ENCODE results near the gene ELAVL2.

The ELAVL2 gene

DNA sequence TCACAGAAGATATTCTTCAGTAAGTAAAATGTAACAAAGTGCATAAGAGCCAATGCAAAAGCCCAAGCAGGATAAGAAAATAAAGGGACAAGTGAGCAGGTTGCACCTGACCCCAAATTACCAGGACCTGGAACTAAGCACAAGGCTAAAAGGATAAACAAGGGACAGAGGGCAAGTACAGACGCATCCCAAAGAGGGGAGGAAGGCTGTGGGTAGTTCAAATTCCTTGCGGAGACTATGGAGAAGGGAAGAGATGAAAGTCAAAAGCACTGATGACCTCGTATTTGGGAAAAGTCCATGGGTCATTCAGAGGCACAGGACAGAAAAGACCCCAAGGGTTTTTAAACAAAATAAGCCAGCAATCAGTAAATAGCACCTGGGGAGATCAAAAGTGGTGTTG lies 11.8 kb downstream of the ELAVL2 start:
- no peak overlapping the region for H3K4me3 ChIP-seq (ENCODE audit: low read depth, low read length)
- no peak for DNase-seq
- no peak overlapping the region for H2AFZ ChIP-seq (ENCODE audit: insufficient read depth, low read length, poor library complexity)
- no peak overlapping the region for H3K14ac ChIP-seq (ENCODE audit: low read length)
- no peaks in the 10 kb centered on the region for H3K79me2 ChIP-seq (ENCODE audit: control insufficient read depth, insufficient read depth, low read length, poor library complexity)
- no peak overlapping the region for H3K23ac ChIP-seq (ENCODE audit: low read length)
- WGBS (ENCODE audit: extremely low coverage, insufficient coverage, insufficient read length), result no CpG with 5 or more reads among the region's 3 CpGs
- no peak overlapping the region for H3K18ac ChIP-seq (ENCODE audit: low read length)
- H3K4me2 ChIP-seq (ENCODE audit: low read length), result no peak overlapping the region
- H3K9ac ChIP-seq (ENCODE audit: low read length), result no peak overlapping the region
- H3K4ac ChIP-seq (ENCODE audit: low read depth, low read length), result no peak overlapping the region
- no peak overlapping the region for H2BK12ac ChIP-seq (ENCODE audit: low read length)
- H3K36me3 ChIP-seq (ENCODE audit: control insufficient read depth in 1 of 2, insufficient read depth in 2 of 2, low read length in 2 of 2), result no peaks in the 10 kb centered on the region
- no peaks in the 10 kb centered on the region for H3K27me3 ChIP-seq (ENCODE audit: insufficient read depth, low read length)
- H2BK5ac ChIP-seq (ENCODE audit: low read depth, low read length, poor library complexity), result no peak overlapping the region
- H4K8ac ChIP-seq (ENCODE audit: low read depth, low read length), result no peak overlapping the region
- H2BK120ac ChIP-seq (ENCODE audit: insufficient read depth, low read length, poor library complexity), result no peak overlapping the region
- H3K9me3 ChIP-seq (ENCODE audit: insufficient read depth, low read depth, low read length), result no peaks in the 10 kb centered on the region
- H4K91ac ChIP-seq (ENCODE audit: low read depth, low read length), result no peak overlapping the region
- H3K79me1 ChIP-seq (ENCODE audit: low read length), result no peaks in the 10 kb centered on the region
- no peak overlapping the region for H4K12ac ChIP-seq (ENCODE audit: low read depth, low read length)
- no peak overlapping the region for H3K27ac ChIP-seq (ENCODE audit: low read depth, low read length)
- H2AK5ac ChIP-seq (ENCODE audit: low read length), result no peak overlapping the region
- H3K4me1 ChIP-seq (ENCODE audit: control insufficient read depth in 1 of 2, insufficient read depth in 2 of 2, low read length in 2 of 2), result peaks cover 0 to 2% of the 10 kb centered on the region in 2 experiments

GRCh38 chr9:23812673-23813072 lies 13.4 kb downstream of the ELAVL2 start:
- no peak overlapping the region for H4K91ac ChIP-seq (ENCODE audit: low read depth, low read length)
- H3K4me3 ChIP-seq (ENCODE audit: low read depth, low read length), result no peak overlapping the region
- H3K23ac ChIP-seq (ENCODE audit: low read length), result no peak overlapping the region
- no peaks in the 10 kb centered on the region for H3K79me1 ChIP-seq (ENCODE audit: low read length)
- H3K27ac ChIP-seq (ENCODE audit: low read depth, low read length), result no peak overlapping the region
- H2AFZ ChIP-seq (ENCODE audit: insufficient read depth, low read length, poor library complexity), result no peak overlapping the region
- no peak overlapping the region for H3K4me2 ChIP-seq (ENCODE audit: low read length)
- no peak for DNase-seq
- H3K9ac ChIP-seq (ENCODE audit: low read length), result no peak overlapping the region
- H4K8ac ChIP-seq (ENCODE audit: low read depth, low read length), result no peak overlapping the region
- H3K27me3 ChIP-seq (ENCODE audit: insufficient read depth, low read length), result no peaks in the 10 kb centered on the region
- no peak overlapping the region for H2BK5ac ChIP-seq (ENCODE audit: low read depth, low read length, poor library complexity)
- no peak overlapping the region for H3K4ac ChIP-seq (ENCODE audit: low read depth, low read length)
- H3K79me2 ChIP-seq (ENCODE audit: control insufficient read depth, insufficient read depth, low read length, poor library complexity), result no peaks in the 10 kb centered on the region
- H2AK5ac ChIP-seq (ENCODE audit: low read length), result no peak overlapping the region
- H3K9me3 ChIP-seq (ENCODE audit: insufficient read depth, low read depth, low read length), result no peaks in the 10 kb centered on the region
- no peak overlapping the region for H3K14ac ChIP-seq (ENCODE audit: low read length)
- no peak overlapping the region for H3K18ac ChIP-seq (ENCODE audit: low read length)
- no peaks in the 10 kb centered on the region for H3K36me3 ChIP-seq (ENCODE audit: control insufficient read depth in 1 of 2, insufficient read depth in 2 of 2, low read length in 2 of 2)
- peaks cover 0 to 2% of the 10 kb centered on the region in 2 experiments for H3K4me1 ChIP-seq (ENCODE audit: control insufficient read depth in 1 of 2, insufficient read depth in 2 of 2, low read length in 2 of 2)
- WGBS (ENCODE audit: extremely low coverage, insufficient coverage, insufficient read length), result no CpG with 5 or more reads among the region's 1 CpG
- H4K12ac ChIP-seq (ENCODE audit: low read depth, low read length), result no peak overlapping the region
- H2BK12ac ChIP-seq (ENCODE audit: low read length), result no peak overlapping the region
- no peak overlapping the region for H2BK120ac ChIP-seq (ENCODE audit: insufficient read depth, low read length, poor library complexity)

DNA sequence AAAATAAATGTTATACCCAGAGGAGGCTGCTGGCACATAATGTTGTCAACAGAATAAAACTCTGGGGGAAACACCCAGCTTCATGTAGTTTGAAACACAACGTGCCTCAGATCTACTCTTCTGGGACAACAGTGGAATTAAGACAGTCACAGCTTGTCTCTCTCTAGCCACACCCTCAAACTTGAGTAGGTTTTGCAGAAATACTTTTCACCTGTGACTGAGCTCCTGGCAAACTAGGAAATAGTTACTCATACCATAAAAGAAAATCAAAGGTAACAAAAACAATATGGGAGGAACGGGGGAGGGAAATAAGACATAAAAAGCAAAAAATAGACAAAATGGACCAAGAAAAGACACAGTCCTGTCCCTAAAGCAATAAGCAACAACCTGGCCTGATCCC lies 14.4 kb downstream of the ELAVL2 start:
- H3K9ac ChIP-seq (ENCODE audit: low read length), result no peak overlapping the region
- no peak overlapping the region for H2BK120ac ChIP-seq (ENCODE audit: insufficient read depth, low read length, poor library complexity)
- no peak overlapping the region for H2AFZ ChIP-seq (ENCODE audit: insufficient read depth, low read length, poor library complexity)
- DNase-seq, result no peak
- no peaks in the 10 kb centered on the region for H3K79me1 ChIP-seq (ENCODE audit: low read length)
- no peak overlapping the region for H3K4ac ChIP-seq (ENCODE audit: low read depth, low read length)
- no peak overlapping the region for H3K4me2 ChIP-seq (ENCODE audit: low read length)
- H3K23ac ChIP-seq (ENCODE audit: low read length), result no peak overlapping the region
- no peak overlapping the region for H2AK5ac ChIP-seq (ENCODE audit: low read length)
- H3K27ac ChIP-seq (ENCODE audit: low read depth, low read length), result no peak overlapping the region
- no CpG with 5 or more reads among the region's 2 CpGs for WGBS (ENCODE audit: extremely low coverage, insufficient coverage, insufficient read length)
- peaks cover 0 to 2% of the 10 kb centered on the region in 2 experiments for H3K4me1 ChIP-seq (ENCODE audit: control insufficient read depth in 1 of 2, insufficient read depth in 2 of 2, low read length in 2 of 2)
- no peak overlapping the region for H3K4me3 ChIP-seq (ENCODE audit: low read depth, low read length)
- no peak overlapping the region for H4K8ac ChIP-seq (ENCODE audit: low read depth, low read length)
- H3K14ac ChIP-seq (ENCODE audit: low read length), result no peak overlapping the region
- no peak overlapping the region for H3K18ac ChIP-seq (ENCODE audit: low read length)
- H3K79me2 ChIP-seq (ENCODE audit: control insufficient read depth, insufficient read depth, low read length, poor library complexity), result no peaks in the 10 kb centered on the region
- H3K36me3 ChIP-seq (ENCODE audit: control insufficient read depth in 1 of 2, insufficient read depth in 2 of 2, low read length in 2 of 2), result no peaks in the 10 kb centered on the region
- H3K9me3 ChIP-seq (ENCODE audit: insufficient read depth, low read depth, low read length), result no peaks in the 10 kb centered on the region
- H4K91ac ChIP-seq (ENCODE audit: low read depth, low read length), result no peak overlapping the region
- H3K27me3 ChIP-seq (ENCODE audit: insufficient read depth, low read length), result no peaks in the 10 kb centered on the region
- no peak overlapping the region for H2BK12ac ChIP-seq (ENCODE audit: low read length)
- H2BK5ac ChIP-seq (ENCODE audit: low read depth, low read length, poor library complexity), result no peak overlapping the region
- H4K12ac ChIP-seq (ENCODE audit: low read depth, low read length), result no peak overlapping the region

GRCh38 chr9:23803216-23803615 lies 22.8 kb downstream of the ELAVL2 start:
- DNase-seq, result no peak
- no peak overlapping the region for H3K14ac ChIP-seq (ENCODE audit: low read length)
- no CpG with 5 or more reads among the region's 2 CpGs for WGBS (ENCODE audit: extremely low coverage, insufficient coverage, insufficient read length)
- no peak overlapping the region for H3K27ac ChIP-seq (ENCODE audit: low read depth, low read length)
- H4K8ac ChIP-seq (ENCODE audit: low read depth, low read length), result no peak overlapping the region
- no peak overlapping the region for H2AK5ac ChIP-seq (ENCODE audit: low read length)
- no peak overlapping the region for H3K23ac ChIP-seq (ENCODE audit: low read length)
- H3K4me3 ChIP-seq (ENCODE audit: low read depth, low read length), result no peak overlapping the region
- H3K18ac ChIP-seq (ENCODE audit: low read length), result no peak overlapping the region
- no peaks in the 10 kb centered on the region for H3K4me1 ChIP-seq (ENCODE audit: control insufficient read depth in 1 of 2, insufficient read depth in 2 of 2, low read length in 2 of 2)
- no peak overlapping the region for H3K4me2 ChIP-seq (ENCODE audit: low read length)
- no peaks in the 10 kb centered on the region for H3K9me3 ChIP-seq (ENCODE audit: insufficient read depth, low read depth, low read length)
- no peak overlapping the region for H3K9ac ChIP-seq (ENCODE audit: low read length)
- no peak overlapping the region for H4K12ac ChIP-seq (ENCODE audit: low read depth, low read length)
- H2BK12ac ChIP-seq (ENCODE audit: low read length), result no peak overlapping the region
- H3K4ac ChIP-seq (ENCODE audit: low read depth, low read length), result no peak overlapping the region
- H2AFZ ChIP-seq (ENCODE audit: insufficient read depth, low read length, poor library complexity), result no peak overlapping the region
- no peak overlapping the region for H2BK5ac ChIP-seq (ENCODE audit: low read depth, low read length, poor library complexity)
- H3K79me2 ChIP-seq (ENCODE audit: control insufficient read depth, insufficient read depth, low read length, poor library complexity), result no peaks in the 10 kb centered on the region
- H3K27me3 ChIP-seq (ENCODE audit: insufficient read depth, low read length), result no peaks in the 10 kb centered on the region
- H4K91ac ChIP-seq (ENCODE audit: low read depth, low read length), result no peak overlapping the region
- H3K36me3 ChIP-seq (ENCODE audit: control insufficient read depth in 1 of 2, insufficient read depth in 2 of 2, low read length in 2 of 2), result no peaks in the 10 kb centered on the region
- H3K79me1 ChIP-seq (ENCODE audit: low read length), result no peaks in the 10 kb centered on the region
- H2BK120ac ChIP-seq (ENCODE audit: insufficient read depth, low read length, poor library complexity), result no peak overlapping the region
